NCI-H146 treated with DMSO at 0.1 percent for 48 hours (cell line): Measurements from ENCODE around the gene CYBC1.

ENCODE experiments used
- DNase-seq: peaks from one replicate; lab custom pipeline; 2025; ENCODE audit not compliant: unreplicated experiment; lab: John Stamatoyannopoulos, UW

Gene CYBC1

DNA sequence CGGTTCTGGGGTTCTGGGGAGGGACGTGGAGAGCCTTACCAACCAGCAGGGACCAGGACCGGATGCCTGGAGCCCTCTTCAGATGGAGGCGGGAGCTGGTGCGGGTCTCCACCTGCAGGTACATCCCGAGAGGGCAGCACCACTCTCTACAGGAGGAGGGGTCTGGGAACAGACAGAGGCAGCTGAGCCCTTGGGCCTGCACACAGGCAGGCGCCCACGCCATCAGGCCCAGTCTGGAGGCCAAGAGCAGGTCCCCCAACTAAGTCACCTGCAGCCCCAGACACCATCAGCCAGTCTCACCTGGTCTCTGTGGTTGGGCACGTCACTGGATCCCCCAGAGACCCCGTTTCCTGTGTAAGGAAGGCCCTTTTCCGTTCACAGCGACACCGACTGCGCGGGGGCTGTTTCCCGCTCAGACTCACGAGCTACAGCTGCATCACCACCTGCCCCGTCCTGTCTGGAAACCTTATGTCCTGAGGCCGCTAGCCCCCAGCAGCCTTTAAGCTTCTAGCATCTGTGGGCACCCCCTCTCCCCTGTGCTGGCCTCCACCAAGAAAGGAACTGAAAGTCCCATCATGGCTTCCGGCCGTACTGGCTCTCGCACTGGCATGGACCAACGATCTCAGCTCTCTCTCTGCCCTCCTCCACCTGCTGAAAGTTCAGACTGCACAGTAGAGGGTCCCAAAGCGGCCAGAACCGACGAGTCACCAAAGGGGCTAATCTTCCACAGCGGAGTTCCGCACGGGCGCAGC is 1.2 kb downstream of the CYBC1 start:
- no peak for DNase-seq

DNA sequence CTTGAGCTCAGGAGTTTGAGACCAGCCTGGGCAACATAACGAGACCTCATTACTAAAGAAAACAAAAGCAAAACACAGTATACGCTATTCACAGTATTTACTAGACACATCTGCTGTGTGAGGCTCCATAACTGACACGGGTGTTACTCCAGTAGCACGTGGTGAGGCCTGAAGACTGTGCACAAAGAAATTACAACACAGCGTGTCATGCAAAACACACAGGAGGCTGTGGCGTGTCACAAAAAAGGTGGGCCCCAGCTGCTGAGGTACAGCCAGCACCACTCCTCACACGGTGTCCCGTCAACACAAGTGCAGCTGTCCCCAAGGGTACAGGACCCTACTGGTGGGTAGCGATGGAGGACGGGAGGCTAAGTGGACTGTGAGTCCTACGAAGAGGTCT is 2.7 kb downstream of the CYBC1 start:
- no peak for DNase-seq

DNA sequence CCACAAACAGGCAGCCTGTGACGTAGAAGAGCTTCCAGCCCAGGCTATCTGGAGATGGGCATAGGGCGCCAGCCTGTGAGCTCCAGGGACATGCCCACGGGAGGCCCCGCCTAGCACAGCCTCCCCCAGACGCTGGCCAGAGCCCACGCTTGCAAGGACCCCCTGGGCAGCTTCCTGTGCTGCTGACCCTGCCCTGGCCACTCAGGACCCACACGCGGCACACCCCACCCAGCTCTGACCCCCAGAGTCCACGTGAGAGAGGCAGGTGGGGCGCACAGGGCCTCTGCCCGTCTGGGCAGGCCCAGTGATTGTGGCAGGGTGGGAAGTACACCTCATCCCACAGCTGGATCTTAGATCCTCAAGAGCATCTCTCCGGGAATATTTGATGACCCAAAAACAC is 3.9 kb downstream of the CYBC1 start:
- DNase-seq = no peak

- DNase-seq = no peak
Measured at GRCh38 chr17:82446124-82446523, 4.4 kb downstream of the CYBC1 start.

DNA sequence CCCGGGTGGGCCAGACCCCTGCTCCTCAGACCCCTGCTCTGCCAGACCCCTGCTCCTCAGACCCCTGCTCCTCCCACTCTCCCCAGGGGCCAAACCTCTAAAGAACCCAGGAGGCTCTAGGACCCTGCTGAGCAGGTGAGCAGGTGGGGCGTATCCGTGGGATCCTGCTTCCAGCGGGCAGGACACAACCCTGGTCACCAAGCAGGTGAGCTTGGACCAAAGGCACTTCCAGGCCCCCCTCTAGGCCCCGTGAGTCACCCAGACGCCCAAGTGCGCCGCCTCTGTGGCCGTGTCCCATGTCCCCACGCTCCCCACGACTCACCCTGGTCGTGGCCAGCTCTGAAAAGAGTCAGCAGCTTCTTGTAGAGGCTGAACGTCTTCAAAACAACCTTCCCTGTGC is 5.0 kb downstream of the CYBC1 start:
- DNase-seq = no peak

DNA sequence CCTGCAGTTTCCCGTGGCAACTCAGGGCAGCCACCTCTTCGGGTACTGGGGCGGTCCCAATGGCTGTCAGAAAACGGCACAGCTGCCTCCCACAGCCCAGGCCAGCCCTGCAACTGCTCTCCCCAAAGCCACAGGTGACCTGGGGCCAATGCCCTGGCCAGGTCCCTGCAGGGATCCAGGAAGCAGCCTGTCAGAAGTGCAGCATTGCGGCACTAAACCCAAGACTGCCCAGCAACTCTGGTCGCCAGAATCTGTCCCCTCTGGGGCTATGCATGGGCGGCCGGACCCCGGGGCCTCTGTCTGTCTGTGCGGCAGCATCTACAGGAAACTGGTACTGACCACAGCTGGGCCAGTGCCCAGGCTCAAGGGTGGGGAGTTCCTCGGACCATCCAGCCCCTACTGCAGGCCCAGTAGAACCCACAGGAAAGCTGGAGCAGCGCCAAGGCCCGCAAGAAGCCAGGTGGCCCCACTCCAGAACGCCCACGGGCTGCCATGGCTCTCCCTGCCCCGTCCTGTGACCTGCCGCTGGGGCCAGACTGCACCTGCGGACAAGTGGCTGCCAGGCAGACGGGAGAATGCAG is 5.5 kb downstream of the CYBC1 start:
- no peak for DNase-seq

GRCh38 chr17:82444284-82444893 is 6.2 kb downstream of the CYBC1 start:
- no peak for DNase-seq

- no peak for DNase-seq
Measured at GRCh38 chr17:82443465-82444283, 6.9 kb downstream of the CYBC1 start.

DNA sequence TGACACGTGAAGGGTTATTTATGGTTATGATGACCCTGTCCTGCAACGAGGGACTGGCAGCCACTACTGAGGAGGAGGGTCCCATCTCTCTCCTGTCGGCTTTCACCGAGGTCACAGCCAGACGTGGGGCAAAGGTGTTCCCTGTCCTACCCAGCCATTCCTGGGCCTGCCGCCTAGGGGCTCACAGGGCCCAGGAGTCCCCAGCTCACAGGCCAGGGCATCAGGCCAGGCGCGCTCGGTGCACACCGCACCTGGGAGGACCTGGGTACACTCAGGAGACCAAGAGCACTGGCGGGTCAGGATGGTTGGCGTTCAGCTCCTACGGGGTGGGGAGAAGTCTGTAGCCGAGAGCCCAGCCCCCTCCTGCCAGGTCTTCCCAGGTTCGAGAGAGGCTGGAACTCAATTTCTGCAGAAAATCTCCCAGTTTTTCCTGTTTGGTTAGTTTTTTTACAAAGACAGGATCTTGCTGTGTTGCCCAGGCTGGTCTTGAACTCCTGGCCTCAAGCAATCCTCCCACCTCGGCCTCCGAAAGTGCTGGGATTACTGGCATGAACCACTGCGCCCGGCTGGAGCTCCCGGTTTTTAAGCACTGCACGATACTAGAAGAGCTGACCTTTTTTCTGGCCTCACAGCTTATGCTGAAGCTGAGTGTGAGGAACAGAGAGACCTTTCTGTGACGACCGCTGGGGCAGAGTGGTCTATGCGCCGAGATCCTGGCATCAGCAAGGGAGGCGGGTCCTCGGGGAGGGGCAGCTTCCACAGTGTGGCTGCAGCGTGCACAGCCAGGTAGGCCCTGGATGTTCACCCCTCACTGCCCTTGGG is 7.7 kb downstream of the CYBC1 start:
- no peak for DNase-seq

- no peak for DNase-seq
Measured at GRCh38 chr17:82441691-82442487, 8.7 kb downstream of the CYBC1 start.

DNA sequence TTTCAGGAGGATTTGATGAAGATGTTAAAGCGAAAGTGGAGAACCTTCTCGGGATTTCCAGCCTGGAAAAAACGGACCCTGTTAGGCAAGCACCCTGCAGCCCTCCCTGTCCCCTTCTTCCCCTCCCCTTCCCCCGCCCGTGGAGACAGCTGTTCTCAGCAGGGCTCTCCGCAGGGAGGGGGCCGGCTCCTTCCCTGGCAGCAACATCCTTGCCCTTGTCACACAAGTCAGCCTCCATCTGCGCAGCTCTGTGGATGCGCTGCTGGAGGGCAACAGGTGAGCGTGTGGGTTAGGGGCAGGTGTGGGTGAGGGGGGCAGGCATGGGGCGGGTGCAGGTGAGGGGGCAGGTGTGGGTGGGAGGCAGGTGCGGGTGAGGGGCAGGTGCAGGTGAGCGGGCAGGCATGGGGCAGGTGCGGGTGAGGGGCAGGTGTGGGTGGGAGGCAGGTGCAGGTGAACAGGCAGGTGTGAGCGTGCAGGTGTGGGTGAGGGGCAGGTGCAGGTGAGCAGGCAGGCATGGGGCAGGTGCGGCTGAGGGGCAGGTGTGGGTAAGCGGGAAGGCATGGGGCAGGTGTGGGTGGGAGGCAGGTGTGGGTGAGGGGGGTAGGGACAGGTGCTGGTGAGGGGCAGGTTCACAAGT is 9.4 kb downstream of the CYBC1 start:
- DNase-seq = no peak

- DNase-seq = no peak
Measured at GRCh38 chr17:82440469-82440981, 10.0 kb downstream of the CYBC1 start.

DNA sequence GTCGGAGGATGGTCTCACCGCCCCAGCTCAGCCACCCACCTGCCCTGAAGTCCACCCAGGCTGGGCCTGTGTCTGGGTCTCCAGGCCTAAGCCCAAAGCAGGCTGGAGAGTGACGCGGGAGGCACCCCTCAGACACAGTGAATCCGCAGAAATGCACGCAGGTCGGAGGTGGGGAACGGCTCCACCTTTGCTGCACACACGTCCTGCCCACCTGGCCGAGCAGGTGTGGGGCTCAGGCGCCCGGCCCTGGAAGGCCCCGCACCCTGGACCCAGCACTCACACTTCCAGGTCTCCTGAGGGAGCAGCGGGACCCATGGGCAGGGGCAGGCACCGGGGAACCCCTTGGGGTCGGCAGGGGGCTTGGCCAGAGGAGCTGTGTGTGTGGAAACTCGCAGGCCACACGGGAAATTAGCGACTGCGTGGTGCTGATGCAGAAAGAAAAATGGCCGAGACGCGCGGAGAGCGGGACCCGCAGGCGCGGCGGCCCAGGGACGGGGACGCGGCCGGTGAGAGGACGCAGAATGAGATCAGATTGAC is 10.7 kb downstream of the CYBC1 start:
- DNase-seq = no peak

DNA sequence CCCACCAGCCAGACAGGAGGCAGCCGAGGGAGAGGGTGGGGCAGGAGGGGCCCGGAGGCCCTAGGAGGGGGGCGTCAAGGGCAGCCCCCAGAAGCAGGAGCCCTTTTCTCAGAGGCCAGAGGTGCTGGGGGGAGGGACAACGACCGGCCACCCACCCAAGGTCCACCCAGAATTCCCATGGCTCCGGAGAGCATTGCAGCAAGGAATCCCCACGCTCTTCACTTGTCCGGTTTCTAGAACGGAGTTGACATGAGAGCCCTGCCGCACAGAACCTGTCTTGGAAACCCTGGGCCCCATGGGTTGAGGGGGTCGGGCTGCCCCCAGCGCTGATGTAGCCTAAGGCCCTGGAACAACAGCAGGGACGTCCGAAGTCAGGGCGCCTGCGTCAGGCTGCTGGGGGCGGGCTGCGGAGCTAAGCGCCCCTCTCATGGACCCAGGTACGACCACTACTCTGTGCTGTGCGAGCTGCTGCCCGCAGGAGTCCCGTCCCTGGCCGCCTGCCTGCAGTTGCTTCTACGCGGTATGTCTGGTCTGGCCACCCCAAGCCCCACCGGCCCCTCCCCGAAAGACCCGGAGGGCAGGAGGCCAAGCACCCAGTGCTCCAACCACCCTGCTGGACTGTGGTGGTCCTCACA is 11.2 kb downstream of the CYBC1 start:
- DNase-seq = no peak

DNA sequence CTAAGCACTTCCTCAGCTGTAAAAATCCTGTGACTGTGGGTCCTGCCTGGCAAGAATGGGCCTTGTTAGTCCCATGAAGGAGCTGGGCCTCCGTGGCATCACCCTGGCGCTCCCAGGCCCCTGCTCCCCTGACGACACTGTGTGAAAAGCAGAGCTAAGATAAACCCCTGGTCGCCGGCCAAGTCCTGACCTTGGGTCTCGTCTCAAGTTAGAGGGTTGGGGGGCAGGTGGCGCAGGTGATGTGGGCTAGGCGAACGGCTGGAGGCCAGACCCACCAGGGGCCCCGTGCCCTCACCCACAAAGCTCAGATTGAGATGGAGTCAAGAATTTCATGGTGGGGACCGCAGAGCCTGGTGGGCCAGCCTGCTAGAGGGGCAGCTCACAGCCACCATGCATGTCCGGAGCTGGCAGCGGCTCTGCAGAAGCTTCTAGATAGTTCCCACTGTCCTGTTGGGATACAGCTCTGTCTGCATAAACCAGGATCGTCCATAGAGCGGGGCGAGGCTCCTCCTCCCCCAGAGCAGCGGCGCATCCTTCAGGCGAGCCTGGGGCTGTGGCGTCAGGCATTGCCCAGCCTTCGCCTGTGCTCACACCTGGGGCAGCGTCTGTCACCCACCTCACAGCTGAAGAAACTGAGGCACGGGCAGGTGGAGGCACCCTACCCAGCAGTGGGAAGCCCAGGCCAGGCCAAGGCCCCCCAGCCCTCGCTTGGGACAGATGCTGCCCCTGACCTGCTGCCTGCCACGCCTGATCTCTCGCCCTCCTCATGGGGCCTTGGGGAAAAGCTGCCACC is 12.0 kb downstream of the CYBC1 start:
- no peak for DNase-seq

GRCh38 chr17:82437325-82437668 is 13.3 kb downstream of the CYBC1 start:
- no peak for DNase-seq

GRCh38 chr17:82436601-82437324 is 13.8 kb downstream of the CYBC1 start:
- DNase-seq = no peak
